Ovary (tissue), 9 donors: Measurements from ENCODE around the gene HNRNPF. TPM values are rescaled to one million over a fixed set of nuclear protein-coding genes. Genes with fewer than 3 reads are reported as not detected.

Source experiments
- DNase-seq, 5 donors: peaks; one replicate each; pipeline ENCODE4 v3.0.0-alpha.2; 2019 to 2020
- H3K27ac ChIP-seq, 2 donors: fragments of 200-600 bp; one replicate each; pipeline versions ENCODE4 v1.5.1 to v1.8.0; 2019 to 2022
- H3K27me3 ChIP-seq: fragments of 200-600 bp; one replicate; pipeline ENCODE4 v1.8.0; 2022
- H3K36me3 ChIP-seq: fragments of 200-600 bp; sonication (generic); one replicate; pipeline ENCODE4 v1.5.1; 2019
- H3K4me1 ChIP-seq: one replicate; pipeline ENCODE4 v1.8.1; 2013; ENCODE audit warnings: mild to moderate bottlenecking, moderate library complexity; ENCODE audit not compliant: insufficient read depth
- H3K4me3 ChIP-seq: fragments of 200-600 bp; sonication (generic); one replicate; pipeline ENCODE4 v1.5.1; 2017
- H3K9me3 ChIP-seq, 2 donors: fragments of 200-600 bp in 1 of 2; sonication (generic) in 1 of 2; one replicate each; pipeline versions ENCODE4 v1.5.1 to v1.8.1; 2013 to 2019; ENCODE audit warnings: mild to moderate bottlenecking in 1 of 2, moderate library complexity in 1 of 2
- CTCF ChIP-seq, 3 donors: fragments of 450-650 bp in 2 of 3; fragments of 200-600 bp in 1 of 3; IDR thresholded peaks; one replicate each; pipeline versions ENCODE4 v1.5.1 to v1.8.0; 2016 to 2022; ENCODE audit warnings: antibody characterized with exemption in 3 of 3, mild to moderate bottlenecking in 1 of 3
- EP300 ChIP-seq: sonication (generic); formaldehyde crosslinking; IDR thresholded peaks from one replicate; pipeline ENCODE4 v1.6.1; 2017; ENCODE audit warnings: antibody characterized with exemption
- POLR2A ChIP-seq: fragments of 450-650 bp; IDR thresholded peaks from one replicate; pipeline ENCODE4 v1.6.1; 2017; ENCODE audit warnings: antibody characterized with exemption, mild to moderate bottlenecking, moderate library complexity
- WGBS, 3 donors: extraction: QIAGEN DNeasy Blood & Tissue Kit in 1 of 3; methylation state at CpG; one replicate each; pipeline versions ENCODE4 v1.1.5 to v1.1.7; 2013 to 2017; 5-methylcytosine and 5-hydroxymethylcytosine counted together
- intact Hi-C, 4 donors: fragments of 100-400 bp; cut with DNase I; formaldehyde crosslinking; loops; one replicate each; pipeline versions ENCODE4 v1.11.0 to v1.15.1; 2022 to 2023
- polyA plus RNA-seq, 2 donors: library from polyadenylated mRNA; stranded (reverse); fragments of 200-250 nt in 1 of 2; fragments of 350-450 nt in 1 of 2; fragmentation: Illumina TruSeq in 1 of 2; extraction: RNeasy Lipid Tissue Mini Kit (QIAGEN cat#74804) in 1 of 2; gene quantifications; one replicate each; pipeline ENCODE4 v1.2.3, GENCODE V29; 2013 to 2014
- total RNA-seq, 7 donors: library from RNA; depleted of rRNA in 2 of 7; stranded (reverse); fragments of >200 nt in 2 of 7; fragmentation: NEBNext Ultra II Directional in 3 of 7; extraction: Animal tissue kit (Norgen Biotek cat#: 25700) in 3 of 7; gene quantifications; one replicate each; pipeline versions ENCODE4 v1.1.0 to v1.2.4, GENCODE V29; 2016 to 2023
- donor health status: DM: no; HTN: no; CAD: no; lungs with moderate emphysema.
- donor health status: DM: no; HTN: no; CAD: no.
- donor health status: Bipolar disorder and iron deficiency.
- donor health status: DM: yes; HTN: yes; CAD: no.
- donor health status: DM: no; HTN: no; CAD: no.
- donor health status: DM: yes; HTN: yes; CAD: no.

The HNRNPF gene
- total and polyA plus RNA-seq, 9 donors = 95.1 to 220 (median 166) TPM

- WGBS, 3 donors = 62 to 97% (median 88%) methylated on average over 2 of the region's 2 CpGs
- Histone ChIP-seq H3K9me3 (no peaks in the 10 kb centered on the region), H3K27ac (no peak overlapping the region), H3K27me3 (no peaks in the 10 kb centered on the region), H3K36me3 (no peaks in the 10 kb centered on the region), H3K4me1 (peaks cover 19% of the 10 kb centered on the region), H3K4me3 (no peak overlapping the region)
- TF ChIP-seq EP300 (no peak), CTCF (IDR thresholded peaks at IDR 0.05) (no peak), POLR2A (no peak)
- peak in 1 of 5 donors; percentile 5 for DNase-seq
- intact Hi-C loops = no loop called here
Measured at GRCh38 chr10:43401627-43402026, 7.4 kb downstream of the HNRNPF start.

GRCh38 chr10:43399320-43400310 is 9.4 kb downstream of the HNRNPF start:
- no peak for TF ChIP-seq EP300
- no peak for TF ChIP-seq CTCF (IDR thresholded peaks at IDR 0.05)
- no peak for TF ChIP-seq POLR2A
- H3K4me3 ChIP-seq = no peak overlapping the region
- H3K36me3 ChIP-seq = no peaks in the 10 kb centered on the region
- intact Hi-C loops = loop anchor here in 1 of 4 donors (5.0 kb wide), 1 partner anchor 38 kb away; the partner anchor contains the start of gene ZNF487
- DNase-seq = no peak
- 88 to 92% (median 92%) methylated on average over 5 of the region's 5 CpGs for WGBS, 3 donors
- H3K27ac ChIP-seq = no peak overlapping the region
- H3K4me1 ChIP-seq = peaks cover 23% of the 10 kb centered on the region
- no peaks in the 10 kb centered on the region for H3K27me3 ChIP-seq
- no peaks in the 10 kb centered on the region for H3K9me3 ChIP-seq

GRCh38 chr10:43398939-43399319 is 10.1 kb downstream of the HNRNPF start:
- no peak overlapping the region for H3K27ac ChIP-seq
- no peak for TF ChIP-seq CTCF (IDR thresholded peaks at IDR 0.05)
- no peak for TF ChIP-seq EP300
- no peak for TF ChIP-seq POLR2A
- H3K9me3 ChIP-seq = no peaks in the 10 kb centered on the region
- WGBS, 3 donors = 63 to 72% (median 70%) methylated on average over 2 of the region's 2 CpGs
- intact Hi-C loops = loop anchor here in 1 of 4 donors (5.0 kb wide), 1 partner anchor 38 kb away; the partner anchor contains the start of gene ZNF487
- DNase-seq = no peak
- H3K4me3 ChIP-seq = no peak overlapping the region
- no peaks in the 10 kb centered on the region for H3K27me3 ChIP-seq
- no peaks in the 10 kb centered on the region for H3K36me3 ChIP-seq
- H3K4me1 ChIP-seq = peaks cover 20% of the 10 kb centered on the region

GRCh38 chr10:43396928-43397624 is 11.9 kb downstream of the HNRNPF start:
- Histone ChIP-seq H3K36me3 (no peaks in the 10 kb centered on the region), H3K9me3 (no peaks in the 10 kb centered on the region), H3K27ac (peak overlapping the region; percentile 94 to 95), H3K4me1 (peaks cover 20% of the 10 kb centered on the region), H3K27me3 (no peaks in the 10 kb centered on the region), H3K4me3 (peak overlapping the region; percentile 59)
- intact Hi-C loops = loop anchor here in 1 of 4 donors (5.0 kb wide), 1 partner anchor 40 kb away; the partner anchor contains the start of gene ZNF487
- peak; percentile 80 to 84 (median 83) for DNase-seq
- 0 to 1% (median 1%) methylated on average over 38 to 70 of the region's 70 CpGs for WGBS, 3 donors
- TF ChIP-seq EP300 = no peak
- no peak for TF ChIP-seq CTCF (IDR thresholded peaks at IDR 0.05)
- peak; percentile 52 for TF ChIP-seq POLR2A
